Stimulated activated CD4-positive, alpha-beta T cell treated with anti-CD3 and anti-CD28 coated beads, Interleukin-2, amount 100 ng/mL, for 4 hours (primary cell): Measurements from ENCODE around the gene KCNMA1.

Experiments used
- DNase-seq: peaks from one replicate; pipeline ENCODE4 v3.0.0-alpha.2; 2020; ENCODE audit warnings: low read depth

The KCNMA1 gene

GRCh38 chr10:77041636-77042258 lies 595.9 kb downstream of the KCNMA1 start:
- DNase-seq, result no peak

- no peak for DNase-seq
Measured at GRCh38 chr10:77038407-77038806, 599.2 kb downstream of the KCNMA1 start.

- DNase-seq, result no peak
Measured at GRCh38 chr10:77037735-77038403, 599.7 kb downstream of the KCNMA1 start.

GRCh38 chr10:77036993-77037734 lies 600.4 kb downstream of the KCNMA1 start:
- no peak for DNase-seq

DNA sequence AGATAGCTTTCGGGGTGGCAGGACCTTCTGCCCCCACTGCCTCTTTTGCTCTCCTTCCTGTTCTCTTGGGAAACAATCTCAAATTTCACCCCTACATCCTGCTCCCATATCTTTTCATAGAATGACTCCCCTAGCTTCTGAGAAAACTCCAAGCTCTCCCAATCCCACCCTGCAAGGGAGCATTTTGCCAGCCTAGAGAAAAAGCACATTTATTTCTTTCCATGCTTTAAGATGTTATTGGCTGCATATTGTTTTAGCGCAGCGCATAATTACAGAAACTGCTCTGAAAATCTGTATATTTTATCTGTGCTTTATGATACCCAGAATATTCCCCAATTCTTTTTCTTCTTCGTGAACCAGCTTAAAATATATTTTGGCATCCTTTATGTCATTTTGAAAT lies 601.3 kb downstream of the KCNMA1 start:
- no peak for DNase-seq

DNA sequence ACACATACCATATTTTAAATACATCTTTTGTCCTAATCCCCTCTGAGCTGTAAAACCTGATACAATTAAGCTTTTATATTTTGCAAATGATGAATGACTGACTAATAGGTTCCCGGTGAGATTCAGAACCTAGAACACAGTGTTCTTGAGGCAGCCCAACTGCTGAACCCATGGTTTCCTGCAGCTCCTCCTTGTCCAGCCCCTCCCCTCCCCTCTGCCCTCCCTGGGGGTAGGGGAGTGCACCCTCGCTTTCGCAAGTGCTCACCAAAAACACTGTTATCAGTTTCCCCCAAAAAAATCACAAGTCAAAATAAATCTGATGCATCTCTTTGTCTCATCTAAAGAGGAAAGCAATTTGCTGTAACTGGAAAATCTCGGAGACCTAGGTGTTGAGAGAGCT lies 602.8 kb downstream of the KCNMA1 start:
- no peak for DNase-seq

DNA sequence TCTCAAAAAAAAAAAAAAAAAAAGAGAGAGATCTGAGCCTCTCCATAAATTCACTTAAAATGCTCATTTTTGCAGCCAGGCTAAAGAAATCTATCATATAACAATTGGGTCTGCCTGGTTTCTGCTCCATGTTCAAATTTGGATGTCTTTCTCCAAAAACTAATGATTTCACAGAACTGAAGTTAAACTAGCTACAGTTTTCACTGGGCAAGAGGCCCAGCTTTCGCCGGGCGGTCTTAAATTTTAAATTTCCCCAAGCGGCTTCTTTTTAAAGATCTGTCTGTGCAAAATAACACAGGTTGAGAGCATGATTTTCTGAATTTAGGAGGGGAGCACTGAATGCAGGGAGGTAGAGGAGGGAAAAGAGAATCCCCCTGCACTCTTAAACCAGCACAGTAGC lies 603.4 kb downstream of the KCNMA1 start:
- no peak for DNase-seq

DNA sequence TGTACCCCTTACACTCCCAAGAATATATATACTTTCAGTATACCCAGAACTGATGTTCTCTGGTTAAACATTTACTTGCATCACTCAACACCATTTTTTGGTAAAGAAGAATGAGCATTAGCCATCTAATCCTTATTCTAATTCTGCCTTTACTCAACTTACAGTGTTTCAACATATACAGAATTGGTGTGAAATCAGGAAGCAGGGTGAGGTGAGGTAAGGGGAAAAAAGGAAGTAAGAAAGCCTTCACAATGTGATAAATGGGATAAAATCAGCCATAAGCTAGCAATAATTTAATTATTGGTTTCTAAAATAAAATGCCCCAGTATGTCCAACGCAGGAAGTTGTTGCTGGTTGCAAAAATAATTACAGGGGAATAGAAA lies 605.4 kb downstream of the KCNMA1 start:
- DNase-seq, result no peak

DNA sequence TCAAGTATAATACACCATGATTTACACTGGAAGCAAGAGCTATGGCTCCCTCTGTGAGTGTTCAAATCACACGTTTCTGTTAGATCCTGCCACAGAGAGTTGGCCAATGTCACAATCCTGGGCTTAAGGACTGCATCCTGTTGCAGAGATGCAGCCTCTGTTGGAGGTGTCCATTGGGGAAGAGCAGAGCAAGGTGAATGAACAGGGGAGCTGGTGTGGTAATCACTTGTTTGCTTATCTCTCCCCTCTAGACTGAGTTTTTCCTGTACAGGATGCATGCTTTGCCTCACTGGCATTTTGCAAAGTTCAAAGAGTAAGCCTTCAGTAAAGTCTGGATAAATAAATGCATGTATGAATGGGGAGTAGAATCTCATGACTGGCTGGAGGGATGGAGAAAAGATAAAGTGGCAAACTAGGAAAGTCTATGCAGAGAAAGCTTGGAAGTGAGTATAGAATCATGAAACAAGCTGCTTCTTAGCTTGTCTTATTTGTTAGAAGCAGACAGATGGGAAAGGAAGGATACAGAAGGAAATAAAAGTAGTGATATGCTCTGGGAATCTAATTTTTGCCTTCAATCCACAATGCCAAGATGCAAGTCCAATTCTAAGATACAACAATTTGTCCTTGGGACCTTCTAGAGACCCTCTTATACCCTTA lies 605.9 kb downstream of the KCNMA1 start:
- no peak for DNase-seq

GRCh38 chr10:77030974-77031373 lies 606.6 kb downstream of the KCNMA1 start:
- DNase-seq, result no peak

DNA sequence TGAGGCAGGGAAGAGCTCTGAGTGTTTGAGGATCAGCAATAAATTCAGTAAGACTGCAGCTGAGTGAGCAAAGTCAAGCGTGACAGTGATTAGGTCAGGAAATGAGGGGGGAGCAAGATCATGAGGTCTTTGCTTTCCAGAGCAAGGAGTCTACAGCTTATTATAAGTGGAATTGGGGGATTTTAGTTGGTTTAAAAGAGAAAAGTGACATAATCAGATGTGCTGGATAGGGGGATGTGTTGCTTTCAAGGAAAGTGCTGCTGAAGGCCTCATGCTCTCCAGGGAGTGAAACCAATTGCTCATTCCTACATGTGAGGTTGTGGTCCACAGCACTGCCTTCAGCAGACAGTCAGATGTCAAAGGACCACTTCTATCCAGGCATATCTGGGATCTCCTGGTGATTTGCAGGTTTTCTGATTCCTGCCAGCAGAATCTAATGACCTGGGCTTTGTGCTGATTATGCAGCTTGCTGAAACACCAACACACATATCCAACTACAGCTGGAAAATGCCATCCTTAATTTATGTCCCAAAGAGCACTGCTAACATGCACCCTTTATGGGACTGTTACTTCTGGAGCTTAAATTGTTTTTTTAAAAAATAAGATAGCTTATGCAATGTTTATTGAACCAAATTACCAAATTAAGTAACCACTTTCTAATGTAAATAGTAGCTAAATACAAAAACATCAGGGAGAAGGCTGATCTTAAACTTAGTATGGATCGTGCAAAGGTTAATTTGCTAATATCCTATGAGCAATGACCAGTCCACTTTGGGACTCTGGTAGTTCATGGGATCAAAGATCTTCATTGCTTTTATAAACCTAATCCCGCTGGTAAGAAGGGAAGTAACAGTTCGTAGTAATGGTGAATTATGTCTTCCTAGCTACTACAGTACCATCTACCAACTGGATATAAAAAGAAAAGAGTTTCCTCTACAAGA lies 607.6 kb downstream of the KCNMA1 start:
- no peak for DNase-seq

DNA sequence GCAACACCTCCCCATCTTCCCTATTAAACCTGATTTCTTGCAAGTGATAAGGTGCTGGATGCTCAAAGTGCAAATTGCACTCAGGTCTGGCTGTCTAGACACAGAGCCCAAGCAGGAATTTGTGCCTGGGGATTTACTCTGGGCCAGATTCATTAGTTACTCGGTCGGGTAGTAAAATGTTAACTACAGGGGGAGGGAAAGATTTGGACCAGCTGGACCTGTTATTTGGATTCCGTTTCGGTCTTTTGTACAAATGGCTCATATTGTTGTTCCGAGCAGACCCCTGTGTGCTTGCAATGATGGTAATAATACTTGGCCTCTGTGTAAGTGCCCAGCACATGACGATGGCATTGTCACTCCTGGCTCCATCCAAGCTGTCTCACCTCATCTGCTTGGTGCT lies 609.6 kb downstream of the KCNMA1 start:
- no peak for DNase-seq

DNA sequence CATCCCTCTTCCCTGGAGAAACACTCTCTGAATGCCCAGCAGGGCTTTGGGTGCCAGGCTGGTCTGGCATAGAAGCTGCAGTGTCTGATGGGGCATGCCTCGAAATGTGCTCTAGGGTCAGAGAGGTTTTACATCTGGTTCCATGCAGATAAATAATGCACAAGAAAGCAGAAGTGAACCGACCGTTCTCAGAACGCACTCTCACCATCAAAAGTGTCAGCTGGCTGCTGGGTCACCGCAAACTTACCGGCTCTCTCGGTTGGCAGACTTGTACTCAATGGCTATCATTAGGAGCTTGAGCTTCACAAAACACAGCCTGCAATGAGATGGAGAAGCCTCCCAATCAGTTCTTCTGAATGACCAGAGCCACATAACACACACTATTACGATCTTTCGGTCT lies 610.0 kb downstream of the KCNMA1 start:
- DNase-seq, result no peak

- no peak for DNase-seq
Measured at GRCh38 chr10:77027141-77027540, 610.5 kb downstream of the KCNMA1 start.

DNA sequence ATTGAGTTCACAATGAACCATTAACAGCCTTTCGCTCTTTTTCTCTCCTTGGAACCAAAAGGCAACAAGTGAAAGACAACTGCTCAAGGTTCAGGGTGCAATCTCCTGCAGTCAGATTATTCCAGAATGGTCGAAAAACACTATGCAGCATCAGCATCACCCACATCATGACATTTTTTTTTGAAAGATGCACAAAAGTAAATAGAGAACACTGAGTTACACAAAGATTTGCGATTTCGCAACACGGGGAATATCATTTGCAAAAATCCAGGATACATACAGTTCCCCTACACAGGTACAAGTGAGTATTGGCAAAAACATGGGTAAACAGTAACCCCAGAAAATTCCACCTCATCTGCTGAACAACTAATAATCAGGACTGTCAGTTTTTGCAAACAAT lies 611.5 kb downstream of the KCNMA1 start:
- DNase-seq, result no peak

GRCh38 chr10:77024461-77024860 lies 613.1 kb downstream of the KCNMA1 start:
- DNase-seq, result no peak

DNA sequence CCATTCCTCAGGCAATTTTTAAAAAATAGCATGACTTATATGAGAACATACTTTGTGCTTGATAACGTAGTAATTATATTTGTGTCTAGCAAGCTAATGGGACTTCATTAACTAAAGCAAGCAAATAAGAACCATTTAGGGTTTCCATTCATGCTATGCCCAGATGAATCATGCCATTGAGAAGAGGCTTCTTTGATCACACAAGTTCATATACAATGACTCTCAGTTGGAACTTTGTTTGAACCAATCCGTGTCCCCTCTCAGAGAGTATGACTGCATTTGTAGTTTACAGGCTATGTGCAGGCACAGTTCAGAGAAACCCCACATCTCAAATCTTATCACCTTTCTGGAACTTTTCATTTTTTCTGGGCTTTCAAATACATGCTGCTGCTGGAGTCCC lies 614.2 kb downstream of the KCNMA1 start:
- no peak for DNase-seq

DNA sequence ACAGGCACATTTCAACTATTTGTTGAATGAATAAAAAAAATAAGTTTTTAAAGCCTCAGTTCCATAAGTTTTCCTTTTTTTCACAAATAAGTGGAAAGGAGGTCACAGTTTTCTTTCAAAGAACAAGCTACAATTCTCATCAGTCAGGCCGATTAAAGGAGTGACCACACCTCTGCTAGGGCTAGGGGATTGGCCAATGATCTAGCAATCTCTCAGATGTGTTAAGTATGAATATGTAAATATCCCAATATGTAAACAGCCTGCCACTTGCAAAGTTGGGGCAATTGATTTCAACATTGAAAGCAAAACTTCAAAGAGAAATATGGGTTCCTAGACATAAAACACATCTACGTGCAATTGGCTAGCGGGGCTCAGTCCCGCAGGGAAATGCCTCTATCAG lies 614.9 kb downstream of the KCNMA1 start:
- DNase-seq, result no peak

- no peak for DNase-seq
Measured at GRCh38 chr10:77021966-77022490, 615.6 kb downstream of the KCNMA1 start.

GRCh38 chr10:77020426-77021040 lies 617.1 kb downstream of the KCNMA1 start:
- DNase-seq, result no peak

DNA sequence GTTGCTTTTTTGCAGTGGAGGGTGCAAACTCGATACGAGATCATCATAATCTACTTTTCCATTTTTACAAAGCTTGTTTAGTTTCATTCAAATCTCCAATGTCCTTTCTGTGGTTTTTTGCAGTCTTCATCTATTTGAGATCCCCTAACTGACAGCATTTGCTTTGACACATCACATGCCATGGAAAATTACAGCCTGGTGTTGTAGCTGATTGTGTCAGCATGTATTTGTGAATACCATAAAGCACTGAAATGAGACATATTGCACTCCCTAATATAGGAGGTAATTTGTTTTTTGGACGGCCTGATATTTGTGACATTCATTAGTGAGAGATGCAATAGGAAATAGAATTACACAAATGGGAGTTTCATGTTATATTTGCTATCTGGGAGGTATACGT lies 620.8 kb downstream of the KCNMA1 start:
- DNase-seq, result no peak
